GM23338 (cell line): ENCODE data around the gene CHST12. TPM values are rescaled to one million over a fixed set of nuclear protein-coding genes. Genes with fewer than 3 reads are reported as not detected.

Experiments used
- CREB1 ChIP-seq: fragments of 250-450 bp; sonication (Bioruptor Pico); IDR thresholded peaks from 2 replicates; pipeline ENCODE4 v1.5.0; 2020; ENCODE audit warnings: low read depth, mild to moderate bottlenecking, moderate library complexity
- CTCF ChIP-seq, 2 experiments: fragments of 200-600 bp in 1 of 2; sonication (generic) in 1 of 2; conservative IDR thresholded peaks; 2 replicates each; pipeline versions ENCODE4 v1.5.1 to v1.6.1; 2016 to 2017; ENCODE audit warnings: antibody characterized with exemption in 2 of 2, low read depth in 2 of 2, mild to moderate bottlenecking in 2 of 2, moderate library complexity in 1 of 2
- EZH2phosphoT487 ChIP-seq: fragments of 200-600 bp; sonication (generic); IDR thresholded peaks from one replicate; pipeline ENCODE4 v1.8.1; 2018; ENCODE audit warnings: antibody characterized with exemption; ENCODE audit not compliant: unreplicated experiment
- JUNB ChIP-seq: IDR thresholded peaks from one replicate; pipeline ENCODE4 v1.6.1; 2016; ENCODE audit warnings: antibody characterized with exemption; ENCODE audit not compliant: unreplicated experiment
- REST ChIP-seq: IDR thresholded peaks from one replicate; pipeline ENCODE4 v1.6.1; 2018; ENCODE audit warnings: antibody characterized with exemption; ENCODE audit not compliant: unreplicated experiment
- ZNF114 ChIP-seq: fragments of 250-450 bp; sonication (Bioruptor Pico); IDR thresholded peaks from 2 replicates; pipeline ENCODE4 v1.5.0; 2020; ENCODE audit warnings: mild to moderate bottlenecking, moderate library complexity
- ZNF462 ChIP-seq: fragments of 250-450 bp; sonication (Bioruptor Pico); IDR thresholded peaks from 2 replicates; pipeline ENCODE4 v1.5.0; 2020; ENCODE audit warnings: mild to moderate bottlenecking, moderate library complexity
- polyA plus RNA-seq: library from polyadenylated mRNA; unstranded; fragments of >200 nt; fragmentation: Nextera tagmentation; extraction: Ambion mirVana; gene quantifications from 2 replicates; pipeline ENCODE4 v1.2.1, GENCODE V29; 2016
- total RNA-seq: library from RNA; depleted of rRNA; stranded (reverse); fragments of >200 nt; shearing (Covaris generic); gene quantifications from 2 replicates; pipeline ENCODE4 v1.2.3, GENCODE V29; 2014

Gene CHST12
- total and polyA plus RNA-seq, 2 experiments from 2014 or later: 10.1 to 14.6 TPM

GRCh38 chr7:2460188-2460587 lies 56.8 kb downstream of the CHST12 start (continued):
- TF ChIP-seq ZNF462 (CRISPR knock-in tag) (no peak), EZH2phosphoT487 (no peak), JUNB (no peak), CREB1 (CRISPR knock-in tag) (no peak), ZNF114 (CRISPR knock-in tag) (no peak), REST (no peak), CTCF (conservative IDR thresholded peaks at IDR 0.05; ENCODE audit: low read depth in 2 of 2) (no peak)
